NCI-H345 (cell line): ENCODE data around the gene SGPL1.

Experiments
- DNase-seq: peaks from one replicate; lab custom pipeline; 2025; lab: John Stamatoyannopoulos, UW

Gene SGPL1

GRCh38 chr10:70780370-70780760 lies 35.4 kb upstream of the SGPL1 start:
- DNase-seq, result no peak

GRCh38 chr10:70780772-70781171 lies 35.0 kb upstream of the SGPL1 start:
- no peak for DNase-seq

GRCh38 chr10:70781461-70782051 lies 34.2 kb upstream of the SGPL1 start:
- no peak for DNase-seq

- no peak for DNase-seq
These were observed 33.5 kb upstream of the SGPL1 start for GRCh38 chr10:70782086-70782745.

- no peak for DNase-seq
These were observed 32.7 kb upstream of the SGPL1 start for GRCh38 chr10:70782746-70783680.

GRCh38 chr10:70784016-70784415 lies 31.7 kb upstream of the SGPL1 start:
- DNase-seq, result no peak

- no peak for DNase-seq
These were observed 31.3 kb upstream of the SGPL1 start for GRCh38 chr10:70784471-70784870.

GRCh38 chr10:70785190-70785589 lies 30.6 kb upstream of the SGPL1 start, which contains the start of gene TBATA:
TBATA (minus strand) TSS chr10:70785377; CDS start chr10:70783379, 1,998 bp downstream.
- no peak for DNase-seq

- DNase-seq, result no peak
These were observed 28.8 kb upstream of the SGPL1 start for GRCh38 chr10:70786799-70787415.

- no peak for DNase-seq
These were observed 24.2 kb upstream of the SGPL1 start for GRCh38 chr10:70791386-70792039.

- DNase-seq, result no peak
These were observed 20.1 kb upstream of the SGPL1 start for GRCh38 chr10:70795613-70796012.

- DNase-seq, result no peak
These were observed 17.9 kb upstream of the SGPL1 start for GRCh38 chr10:70797840-70798239.

GRCh38 chr10:70799124-70799523 lies 16.6 kb upstream of the SGPL1 start:
- no peak for DNase-seq

- DNase-seq, result no peak
These were observed 13.9 kb upstream of the SGPL1 start for GRCh38 chr10:70801854-70802253.

- peak; percentile 98 for DNase-seq
These were observed 11.8 kb upstream of the SGPL1 start for GRCh38 chr10:70803775-70804420.

GRCh38 chr10:70804421-70804808 lies 11.3 kb upstream of the SGPL1 start:
- DNase-seq, result peak; percentile 40

- no peak for DNase-seq
These were observed 10.0 kb upstream of the SGPL1 start for GRCh38 chr10:70805619-70806215.

- no peak for DNase-seq
These were observed 8.9 kb upstream of the SGPL1 start for GRCh38 chr10:70806841-70807240.

- DNase-seq, result no peak
These were observed 8.2 kb upstream of the SGPL1 start for GRCh38 chr10:70807556-70807955.

GRCh38 chr10:70809011-70809611 lies 6.6 kb upstream of the SGPL1 start:
- peak; percentile 9 for DNase-seq
